ENCODE data around the gene YIF1B. TPM values are rescaled to one million over a fixed set of nuclear protein-coding genes. Genes with fewer than 3 reads are reported as not detected.

The YIF1B gene
- total RNA-seq, 1 donor from 2014 or later = 32.6 TPM

- FAIRE-seq = no peak
- no peak for DNase-seq (ENCODE audit: low spot score in 2 of 2)
Measured at GRCh38 chr19:38308006-38308766, 7.6 kb downstream of the YIF1B start.

DNA sequence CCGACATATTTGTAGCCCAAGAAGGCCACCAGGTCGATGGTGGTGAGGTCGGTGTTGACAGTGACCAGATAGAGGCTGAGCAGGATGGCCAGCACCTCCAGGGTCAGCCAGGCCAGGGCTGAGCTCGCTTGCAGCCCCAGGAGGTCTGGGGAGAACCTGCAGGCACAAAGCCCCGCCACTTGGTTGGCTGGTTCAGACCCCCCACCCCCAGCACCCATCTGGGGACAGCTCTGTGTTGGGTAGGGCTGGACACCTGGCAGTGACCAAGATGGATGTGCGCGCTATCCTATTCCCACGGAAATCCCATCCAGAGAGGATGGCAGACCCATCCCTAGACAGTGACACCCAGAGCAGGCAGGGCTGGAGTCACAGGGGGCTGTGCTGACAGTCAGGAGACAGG, 8.2 kb downstream of the YIF1B start:
- no peak for FAIRE-seq
- DNase-seq (ENCODE audit: low spot score in 2 of 2) = no peak

DNA sequence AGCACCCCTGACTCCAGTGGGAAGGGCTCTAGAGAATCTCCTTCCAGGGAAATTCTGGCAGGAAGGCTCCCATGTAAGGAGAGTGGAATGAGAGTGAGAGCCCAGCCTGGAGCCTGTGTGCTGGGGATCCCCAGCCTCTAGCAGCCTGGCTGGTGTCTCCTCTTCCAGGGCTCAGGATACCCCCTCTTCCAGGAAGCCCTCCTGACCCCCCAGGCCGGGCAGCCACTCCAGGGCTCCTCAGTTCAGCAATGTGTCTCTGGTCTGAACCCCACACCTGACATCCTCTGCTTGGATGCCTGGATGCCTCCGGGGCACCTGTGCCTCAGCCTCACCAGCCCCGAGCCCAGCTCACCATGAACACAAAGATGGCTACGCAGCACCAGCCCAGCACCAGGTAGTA, 8.7 kb downstream of the YIF1B start:
- FAIRE-seq (no peak), DNase-seq (ENCODE audit: low spot score in 2 of 2) (no peak)

- DNase-seq (ENCODE audit: low spot score in 2 of 2) (no peak), FAIRE-seq (no peak)
Measured at GRCh38 chr19:38306236-38306635, 9.5 kb downstream of the YIF1B start.

DNA sequence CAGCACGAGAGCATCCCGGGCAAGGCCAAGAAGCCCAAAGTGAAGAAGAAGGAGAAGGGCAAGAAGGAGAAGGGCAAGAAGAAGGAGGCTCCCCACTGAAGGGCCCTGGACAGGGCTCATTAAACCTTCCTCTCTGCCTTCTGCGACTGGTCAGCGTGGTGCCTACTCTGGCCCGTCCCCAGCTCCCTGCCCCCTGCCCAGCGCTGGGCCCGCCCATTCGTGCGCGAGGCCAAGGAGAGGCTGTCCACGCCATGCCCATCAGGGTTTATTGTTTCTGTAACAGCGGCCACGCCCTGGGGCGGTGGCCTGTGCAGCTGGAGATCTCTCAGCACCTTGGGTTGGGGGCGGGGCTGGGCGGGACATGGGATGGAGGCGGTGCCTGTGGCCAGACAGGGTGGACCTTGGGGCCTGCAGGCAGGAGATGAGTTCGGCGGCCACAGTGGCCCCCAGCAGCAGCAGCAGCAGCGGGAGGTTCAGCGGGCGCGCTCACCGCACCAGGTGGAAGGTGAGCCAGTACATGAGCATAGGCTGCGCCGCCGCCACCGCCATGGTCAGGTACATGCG, 10.8 kb downstream of the YIF1B start:
- DNase-seq (ENCODE audit: low spot score in 2 of 2) (no peak), FAIRE-seq (no peak)

GRCh38 chr19:38304352-38304865, 11.3 kb downstream of the YIF1B start:
- FAIRE-seq (no peak), DNase-seq (ENCODE audit: low spot score in 2 of 2) (no peak)

DNA sequence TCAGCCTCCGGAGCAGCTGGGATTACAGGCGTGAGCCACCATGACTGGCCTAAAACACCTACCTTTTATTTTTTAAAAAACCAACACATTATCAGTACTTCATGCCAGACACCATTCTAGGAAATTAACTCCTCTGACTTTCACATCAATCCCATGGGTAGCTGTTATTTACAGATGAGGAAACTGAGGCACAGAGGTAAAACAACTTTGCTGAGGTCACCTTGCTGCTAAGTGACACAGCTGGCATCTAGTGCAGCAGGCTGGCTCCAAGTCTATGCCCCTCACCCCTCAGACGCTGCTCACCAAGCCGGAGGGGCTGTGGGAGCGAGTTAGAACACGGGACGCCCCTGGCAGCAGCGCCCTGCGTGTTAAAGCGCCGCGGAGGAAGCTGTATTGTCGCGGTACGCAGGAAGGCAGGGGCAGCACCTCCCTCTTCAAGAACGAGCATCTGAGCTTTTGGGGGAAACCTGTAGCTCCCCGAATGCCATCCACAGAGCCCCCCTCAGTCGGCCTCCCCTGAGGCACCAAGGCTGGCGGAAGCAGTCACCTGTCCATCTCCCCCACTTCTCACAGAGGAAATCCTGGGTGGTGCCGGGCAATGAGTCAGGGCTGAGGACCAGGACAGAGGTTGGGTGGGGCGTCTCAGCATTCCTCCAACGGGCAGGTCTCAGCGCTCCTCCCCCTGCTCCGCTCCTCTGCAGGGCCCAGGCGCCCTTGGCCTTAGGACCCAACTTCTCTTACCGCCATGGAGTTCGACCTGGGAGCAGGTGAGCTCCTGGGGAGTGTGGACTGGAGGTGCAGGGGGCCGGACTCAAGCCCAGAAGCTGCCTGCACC, 12.0 kb downstream of the YIF1B start, which contains the start of gene C19orf33:
TSS of gene C19orf33 (plus strand) at position 735 of the 835 bp plus-strand sequence. CDS start at position 746, 11 bp downstream.
- no peak for FAIRE-seq
- DNase-seq (ENCODE audit: low spot score in 2 of 2) = no peak

DNA sequence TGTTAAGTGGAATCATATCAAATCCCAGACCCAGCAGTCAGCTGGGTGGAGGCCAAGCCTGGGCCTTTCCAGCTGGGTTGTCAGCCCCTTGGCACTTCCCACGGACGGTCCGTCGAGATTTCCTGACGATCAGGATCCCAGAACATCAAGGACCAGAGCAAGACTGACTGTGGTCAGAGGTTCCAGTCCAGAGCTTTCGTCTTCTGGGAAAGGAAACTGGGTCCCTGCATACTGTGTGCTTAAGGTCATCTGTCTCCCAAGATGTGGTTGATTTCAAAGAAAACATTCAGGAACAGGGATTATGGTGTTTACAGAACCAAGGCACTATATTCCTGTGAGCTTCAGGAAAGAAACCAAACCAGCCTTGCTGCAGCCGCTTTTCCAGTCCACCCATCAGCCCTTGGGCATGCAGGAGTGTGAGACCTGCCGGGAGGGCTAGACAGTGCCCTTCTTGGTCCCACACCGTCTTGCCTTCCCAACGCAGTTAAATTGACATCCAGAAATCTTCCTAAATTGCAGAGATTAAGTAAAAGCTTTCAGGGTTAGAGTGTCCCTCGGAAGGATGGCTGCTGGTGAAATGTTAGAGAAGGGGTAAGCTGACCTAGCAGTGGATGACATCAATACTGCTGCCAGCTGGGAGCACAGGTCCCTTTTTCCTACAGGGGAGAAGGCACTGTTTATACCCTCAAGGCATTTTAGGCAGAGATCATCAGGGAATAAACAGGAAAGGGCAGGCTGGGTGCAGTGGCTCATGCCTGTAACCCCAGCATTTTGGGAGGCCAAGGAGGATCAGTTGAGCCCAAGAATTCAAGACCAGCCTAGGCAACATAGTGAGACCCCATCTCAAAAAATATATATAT, 16.7 kb downstream of the YIF1B start:
- DNase-seq (ENCODE audit: low spot score in 2 of 2) (no peak), FAIRE-seq (no peak)

DNA sequence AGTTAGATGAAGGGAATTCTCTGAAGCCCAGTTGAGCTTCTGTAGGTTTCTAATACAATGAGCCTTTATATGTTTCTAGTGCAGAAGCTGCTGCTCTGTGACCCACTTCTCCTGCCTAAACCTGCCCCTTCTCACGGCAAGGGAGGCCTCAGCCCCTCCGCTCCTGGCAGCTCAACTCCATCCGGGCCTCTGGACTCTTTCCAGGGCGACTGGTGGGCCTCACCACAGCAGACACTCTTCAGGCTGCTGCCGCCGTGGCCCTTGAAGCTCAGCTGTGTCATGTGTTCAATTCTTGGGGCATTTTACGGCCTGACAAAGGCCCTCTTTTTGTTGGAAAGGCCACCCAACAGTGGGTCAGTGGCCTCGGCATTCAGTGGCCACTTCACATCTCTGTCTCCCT, 21.7 kb downstream of the YIF1B start:
- FAIRE-seq (no peak), DNase-seq (ENCODE audit: low spot score in 2 of 2) (no peak)

GRCh38 chr19:38293281-38293680, 22.5 kb downstream of the YIF1B start:
- DNase-seq (ENCODE audit: low spot score in 2 of 2) = no peak

GRCh38 chr19:38291855-38292254, 23.9 kb downstream of the YIF1B start:
- DNase-seq (ENCODE audit: low spot score in 2 of 2) (no peak), FAIRE-seq (no peak)

More at GRCh38 chr19:38293281-38293680, 22.5 kb downstream of the YIF1B start:
- no peak for FAIRE-seq

- DNase-seq (ENCODE audit: low spot score in 2 of 2) = no peak
- no peak for FAIRE-seq
Measured at GRCh38 chr19:38290631-38291147, 25.1 kb downstream of the YIF1B start.

GRCh38 chr19:38289955-38290354, 25.8 kb downstream of the YIF1B start:
- FAIRE-seq (no peak), DNase-seq (ENCODE audit: low spot score in 2 of 2) (no peak)

DNA sequence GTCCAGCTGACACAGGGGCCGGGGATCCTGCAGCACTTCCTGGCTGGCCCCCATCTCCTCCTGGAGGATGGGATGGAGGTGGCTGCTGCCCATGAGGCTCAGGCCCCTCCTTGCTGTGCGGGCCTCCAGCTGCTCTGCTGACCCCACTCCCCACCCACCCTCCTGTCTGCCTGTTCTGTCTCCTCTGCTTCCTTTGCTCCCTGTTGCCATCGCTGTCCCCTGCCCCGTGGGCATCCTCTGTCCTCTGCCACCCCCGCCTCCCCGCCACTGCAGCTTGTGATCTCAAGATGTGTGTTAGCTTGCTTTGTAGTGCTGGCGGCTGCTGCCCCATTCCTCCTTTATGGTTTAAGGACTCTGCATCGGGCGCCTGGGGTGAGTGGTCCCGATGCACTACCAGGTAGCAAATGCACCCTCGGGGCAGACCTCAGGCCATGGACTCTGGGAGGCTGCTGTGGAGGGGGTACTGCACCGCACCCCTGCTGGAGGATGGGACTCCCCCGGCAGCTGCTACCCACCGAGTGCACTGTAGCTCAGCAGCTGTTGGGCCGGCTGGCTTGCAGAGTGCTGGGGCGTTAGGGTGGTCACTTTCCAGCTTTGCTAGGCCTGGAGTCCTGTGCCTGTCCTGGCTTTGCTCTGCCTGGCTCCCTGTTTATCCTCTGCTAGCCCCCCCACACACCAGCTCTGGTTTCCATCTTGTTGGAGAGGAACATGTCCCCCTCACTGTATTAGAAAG, 27.5 kb downstream of the YIF1B start:
- FAIRE-seq (no peak), DNase-seq (ENCODE audit: low spot score in 2 of 2) (no peak)

DNA sequence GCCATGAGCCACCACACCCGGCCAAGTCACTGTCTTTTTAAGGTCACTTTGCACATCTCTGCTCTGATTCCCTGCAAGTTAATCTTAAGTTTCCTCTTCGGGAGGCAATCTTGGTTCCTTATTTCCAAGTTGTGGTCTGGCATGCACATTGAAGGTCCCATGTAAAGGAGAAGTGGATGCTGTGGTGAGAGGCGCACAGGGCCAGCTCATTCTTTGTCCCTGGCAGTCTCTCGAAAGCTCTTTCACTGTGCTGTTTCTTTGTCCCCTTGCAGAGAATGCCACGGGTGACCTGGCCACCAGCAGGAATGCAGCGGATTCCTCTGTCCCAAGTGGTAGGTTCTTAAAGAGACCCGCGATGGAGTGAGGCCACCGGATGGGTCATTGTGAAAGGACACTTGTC, 28.1 kb downstream of the YIF1B start:
- DNase-seq (ENCODE audit: low spot score in 2 of 2) = no peak
- no peak for FAIRE-seq

DNA sequence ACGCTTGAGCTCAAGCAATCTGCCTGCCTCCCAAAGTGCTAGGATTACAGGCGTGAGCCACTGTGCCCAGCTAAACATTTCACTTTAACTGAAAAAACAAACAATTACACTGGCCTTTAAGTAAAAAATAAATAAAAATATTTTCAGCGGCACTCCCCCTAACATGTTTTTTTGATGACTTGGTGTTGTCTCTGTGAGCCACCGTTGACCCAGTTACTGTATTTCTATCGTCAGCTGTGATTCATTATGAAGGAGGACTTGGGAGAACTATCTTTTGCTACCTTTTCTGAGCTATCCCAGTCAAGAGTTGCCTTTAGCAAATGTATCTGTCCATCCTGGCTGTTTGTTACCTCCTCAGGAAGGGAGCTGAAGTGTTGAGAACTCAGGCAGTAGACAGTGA, 30.2 kb downstream of the YIF1B start:
- FAIRE-seq (no peak), DNase-seq (ENCODE audit: low spot score in 2 of 2) (no peak)

GRCh38 chr19:38284422-38284821, 31.3 kb downstream of the YIF1B start:
- no peak for FAIRE-seq
- no peak for DNase-seq (ENCODE audit: low spot score in 2 of 2)

DNA sequence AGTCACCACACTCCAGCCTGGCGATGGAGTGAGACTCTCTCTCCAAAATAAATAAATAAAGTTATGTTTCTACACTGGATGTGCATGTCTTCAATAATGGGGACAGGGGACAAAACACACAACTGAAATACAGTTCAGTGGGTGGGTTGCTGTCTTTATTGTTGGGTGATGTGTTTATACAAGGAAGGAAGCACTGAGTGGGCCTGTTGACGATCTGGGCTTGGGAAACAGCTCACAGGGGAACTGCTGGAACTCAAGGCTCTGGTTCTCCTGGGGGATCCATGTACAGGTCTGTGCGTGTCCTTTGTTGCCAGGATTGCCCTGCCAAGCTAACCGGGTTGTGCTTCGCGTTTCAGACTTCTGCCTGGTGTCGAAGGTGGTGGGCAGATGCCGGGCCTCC, 32.5 kb downstream of the YIF1B start:
- DNase-seq (ENCODE audit: low spot score in 2 of 2) (no peak), FAIRE-seq (no peak)

All from frontal cortex (tissue), 4 donors.